ENCODE results near the gene ESPL1. TPM values are rescaled to one million over a fixed set of nuclear protein-coding genes. Genes with fewer than 3 reads are reported as not detected.

ESPL1 gene
- total RNA-seq, 1 experiment from 2014 or later: 31.1 TPM

DNA sequence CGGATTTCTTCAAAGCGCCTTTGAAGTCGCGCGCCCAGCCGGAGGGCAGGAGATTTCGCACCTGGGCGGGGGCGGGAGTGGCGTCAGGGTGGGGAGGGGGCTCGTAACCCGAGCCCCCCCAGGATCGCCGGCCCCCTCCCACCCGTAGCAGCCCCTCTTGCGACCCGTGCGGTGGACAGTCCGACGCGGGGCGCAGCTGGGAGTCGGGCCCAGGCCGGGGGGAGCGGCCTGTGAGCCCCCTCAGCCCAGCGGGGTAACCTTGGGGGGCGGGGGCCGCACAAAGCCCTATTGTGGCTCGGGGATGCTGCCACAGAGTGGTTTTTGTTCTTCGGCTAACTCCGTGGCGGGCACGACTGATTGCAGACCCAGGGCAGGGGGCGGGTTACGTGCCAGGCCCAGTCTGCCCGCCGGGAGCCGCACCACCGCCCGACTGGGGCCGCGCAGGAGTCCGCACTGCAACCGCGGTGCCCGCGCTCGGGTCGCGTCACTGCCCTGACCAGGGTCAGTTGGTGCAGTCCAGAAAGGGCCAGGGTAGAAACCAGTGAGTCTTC lies 57.5 kb downstream of the ESPL1 start:
- no TSS peak for BruUV-seq (replicated peaks)
- Mint-ChIP-seq H3K27ac (ENCODE audit: unreplicated experiment) (no peak overlapping the region), H3K36me3 (ENCODE audit: insufficient read depth, unreplicated experiment) (peaks cover 16% of the 10 kb centered on the region), H3K27me3 (ENCODE audit: unreplicated experiment) (peaks cover 32% of the 10 kb centered on the region), H3K4me3 (ENCODE audit: low read depth, unreplicated experiment) (peak overlapping the region; percentile 58), H3K4me1 (ENCODE audit: low read depth, unreplicated experiment) (peaks cover 8% of the 10 kb centered on the region), H3K9me3 (ENCODE audit: low read depth, unreplicated experiment) (no peaks in the 10 kb centered on the region)
- CTCF ChIA-PET: interaction anchor here (1.2 to 2.1 kb wide), 2 partner anchors 95 to 183 kb away, joined by 3 to 6 read pairs; no protein-coding TSS in a partner anchor
- DNase-seq: peak; percentile 31
- TF ChIP-seq, protein P1, sequence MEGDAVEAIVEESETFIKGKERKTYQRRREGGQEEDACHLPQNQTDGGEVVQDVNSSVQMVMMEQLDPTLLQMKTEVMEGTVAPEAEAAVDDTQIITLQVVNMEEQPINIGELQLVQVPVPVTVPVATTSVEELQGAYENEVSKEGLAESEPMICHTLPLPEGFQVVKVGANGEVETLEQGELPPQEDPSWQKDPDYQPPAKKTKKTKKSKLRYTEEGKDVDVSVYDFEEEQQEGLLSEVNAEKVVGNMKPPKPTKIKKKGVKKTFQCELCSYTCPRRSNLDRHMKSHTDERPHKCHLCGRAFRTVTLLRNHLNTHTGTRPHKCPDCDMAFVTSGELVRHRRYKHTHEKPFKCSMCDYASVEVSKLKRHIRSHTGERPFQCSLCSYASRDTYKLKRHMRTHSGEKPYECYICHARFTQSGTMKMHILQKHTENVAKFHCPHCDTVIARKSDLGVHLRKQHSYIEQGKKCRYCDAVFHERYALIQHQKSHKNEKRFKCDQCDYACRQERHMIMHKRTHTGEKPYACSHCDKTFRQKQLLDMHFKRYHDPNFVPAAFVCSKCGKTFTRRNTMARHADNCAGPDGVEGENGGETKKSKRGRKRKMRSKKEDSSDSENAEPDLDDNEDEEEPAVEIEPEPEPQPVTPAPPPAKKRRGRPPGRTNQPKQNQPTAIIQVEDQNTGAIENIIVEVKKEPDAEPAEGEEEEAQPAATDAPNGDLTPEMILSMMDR (IDR thresholded peaks at IDR 0.05; ENCODE audit: unreplicated experiment): no peak
- intact Hi-C loops (cut with micrococcal nuclease; ENCODE audit: unreplicated experiment): no loop called here

DNA sequence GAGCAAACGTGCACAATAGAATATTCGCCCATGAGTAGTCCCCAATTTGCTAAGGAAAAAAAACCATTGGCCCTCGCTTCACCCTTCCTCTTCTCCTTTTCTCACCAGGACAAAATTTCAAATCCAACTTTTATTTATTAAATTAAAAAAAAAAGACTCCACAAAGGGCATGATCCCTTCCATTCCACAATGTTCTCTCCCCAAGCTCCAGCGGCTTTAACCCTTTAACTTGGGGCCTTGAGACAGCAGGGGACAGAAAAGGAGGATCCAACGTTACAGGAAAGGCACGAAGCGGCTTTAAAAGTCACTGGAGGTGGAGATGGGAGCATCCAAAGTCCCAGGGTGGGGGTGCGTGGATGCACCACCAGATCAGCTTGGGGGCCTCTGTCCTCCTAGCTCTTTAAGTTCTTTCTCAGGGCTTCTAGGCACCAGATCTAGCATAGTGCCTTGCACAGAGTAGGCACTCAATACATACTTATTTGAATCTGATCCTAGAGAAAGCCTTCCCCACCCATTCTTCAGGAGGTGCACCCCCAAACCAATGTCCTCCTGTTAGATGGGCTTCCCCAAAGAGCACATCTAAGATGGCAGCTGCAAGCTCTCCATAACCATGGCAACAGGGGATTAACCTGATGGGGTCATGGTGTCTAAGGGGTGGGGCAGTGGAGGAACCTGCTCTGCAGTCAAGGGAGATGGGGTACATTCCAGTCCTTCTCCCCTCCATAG lies 58.5 kb downstream of the ESPL1 start:
- intact Hi-C loops (cut with micrococcal nuclease; ENCODE audit: unreplicated experiment): loop anchor here (1.0 kb wide), 1 partner anchor 95 kb away; no protein-coding TSS in a partner anchor
- Mint-ChIP-seq H3K4me3 (ENCODE audit: low read depth, unreplicated experiment) (peak overlapping the region; percentile 58), H3K9me3 (ENCODE audit: low read depth, unreplicated experiment) (no peaks in the 10 kb centered on the region), H3K4me1 (ENCODE audit: low read depth, unreplicated experiment) (no peaks in the 10 kb centered on the region), H3K36me3 (ENCODE audit: insufficient read depth, unreplicated experiment) (peaks cover 7% of the 10 kb centered on the region), H3K27me3 (ENCODE audit: unreplicated experiment) (peaks cover 36% of the 10 kb centered on the region), H3K27ac (ENCODE audit: unreplicated experiment) (no peak overlapping the region)
- BruUV-seq (replicated peaks): no TSS peak
- DNase-seq: no peak
- TF ChIP-seq, protein P1 (IDR thresholded peaks at IDR 0.05; ENCODE audit: unreplicated experiment): no peak
- CTCF ChIA-PET: interaction anchor here (0.6 to 2.1 kb wide), 4 partner anchors 13 to 182 kb away, joined by 4 to 11 read pairs (median 8); no protein-coding TSS in a partner anchor

DNA sequence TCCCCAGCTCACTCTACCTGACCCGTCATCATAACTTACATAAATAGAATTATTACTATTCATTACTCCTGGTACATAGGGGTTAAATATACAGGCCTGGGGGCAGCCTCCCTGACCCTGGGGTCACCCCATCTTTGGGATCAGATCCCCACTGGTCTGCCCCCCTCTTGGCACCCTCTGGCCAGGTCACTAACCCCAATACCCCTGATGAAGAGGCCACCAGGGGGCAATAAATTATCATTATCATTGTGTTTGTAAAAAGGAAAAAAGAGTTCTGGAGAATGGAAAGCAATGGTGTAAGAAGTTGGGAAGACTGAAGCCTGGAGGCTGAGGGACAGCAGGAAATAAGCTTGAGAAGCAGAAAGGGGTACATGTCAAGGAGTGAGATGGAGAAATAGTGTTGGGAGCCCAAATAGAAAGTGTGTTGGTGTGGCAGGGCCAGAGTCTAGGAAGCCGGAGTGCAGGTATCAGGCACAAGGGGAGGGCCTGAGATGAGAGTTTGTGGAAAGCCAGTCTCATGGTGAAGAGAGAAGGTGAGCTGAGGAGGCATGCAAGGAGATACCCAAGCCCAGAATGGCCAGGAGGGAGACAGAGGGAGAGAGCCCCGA lies 59.4 kb downstream of the ESPL1 start:
- H3K4me3 Mint-ChIP-seq (ENCODE audit: low read depth, unreplicated experiment): no peak overlapping the region
- no TSS peak for BruUV-seq (replicated peaks)
- no peaks in the 10 kb centered on the region for H3K4me1 Mint-ChIP-seq (ENCODE audit: low read depth, unreplicated experiment)
- DNase-seq: peak; percentile 18
- TF ChIP-seq, protein P1 (IDR thresholded peaks at IDR 0.05; ENCODE audit: unreplicated experiment): peak; percentile 26
- H3K9me3 Mint-ChIP-seq (ENCODE audit: low read depth, unreplicated experiment): no peaks in the 10 kb centered on the region
- intact Hi-C loops (cut with micrococcal nuclease; ENCODE audit: unreplicated experiment): loop anchor here (1.0 kb wide), 1 partner anchor 94 kb away; no protein-coding TSS in a partner anchor
- CTCF ChIA-PET: interaction anchor here (1.7 to 2.1 kb wide), 3 partner anchors 18 to 181 kb away, joined by 4 to 11 read pairs (median 10); no protein-coding TSS in a partner anchor
- H3K27ac Mint-ChIP-seq (ENCODE audit: unreplicated experiment): no peak overlapping the region
- peaks cover 6% of the 10 kb centered on the region for H3K36me3 Mint-ChIP-seq (ENCODE audit: insufficient read depth, unreplicated experiment)
- H3K27me3 Mint-ChIP-seq (ENCODE audit: unreplicated experiment): peaks cover 45% of the 10 kb centered on the region

DNA sequence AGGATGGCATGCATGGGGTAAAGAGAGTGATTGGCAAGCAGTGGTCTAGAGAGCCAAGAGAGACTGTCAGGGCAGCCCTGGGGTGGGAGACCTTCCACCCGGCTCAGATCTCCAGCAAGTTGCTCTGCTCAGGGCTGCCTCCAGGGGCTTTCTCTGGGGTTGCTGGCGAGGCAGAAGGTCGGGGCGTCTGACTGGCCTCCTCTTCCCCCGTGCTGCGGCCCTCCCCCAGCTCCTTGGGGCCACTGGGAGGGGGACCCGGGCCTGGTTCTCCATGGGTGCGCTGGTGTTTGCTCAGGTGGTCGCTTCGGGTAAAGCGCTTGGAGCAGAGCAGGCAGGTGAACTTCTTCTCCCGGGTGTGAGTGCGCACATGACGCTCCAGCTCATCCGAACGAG lies 59.9 kb downstream of the ESPL1 start:
- H3K27ac Mint-ChIP-seq (ENCODE audit: unreplicated experiment): no peak overlapping the region
- TF ChIP-seq, protein P1 (IDR thresholded peaks at IDR 0.05; ENCODE audit: unreplicated experiment): no peak
- H3K36me3 Mint-ChIP-seq (ENCODE audit: insufficient read depth, unreplicated experiment): peaks cover 6% of the 10 kb centered on the region
- DNase-seq: no peak
- no peaks in the 10 kb centered on the region for H3K4me1 Mint-ChIP-seq (ENCODE audit: low read depth, unreplicated experiment)
- CTCF ChIA-PET: interaction anchor here (2.0 to 2.1 kb wide), 2 partner anchors 17 to 180 kb away, joined by 4 to 11 read pairs; no protein-coding TSS in a partner anchor
- H3K4me3 Mint-ChIP-seq (ENCODE audit: low read depth, unreplicated experiment): no peak overlapping the region
- H3K27me3 Mint-ChIP-seq (ENCODE audit: unreplicated experiment): peaks cover 50% of the 10 kb centered on the region
- intact Hi-C loops (cut with micrococcal nuclease; ENCODE audit: unreplicated experiment): no loop called here
- no peaks in the 10 kb centered on the region for H3K9me3 Mint-ChIP-seq (ENCODE audit: low read depth, unreplicated experiment)
- no TSS peak for BruUV-seq (replicated peaks)
